HAP-1 (cell line): ENCODE results near the gene GPR83.
"Not testable (repeated sequence)": the region's sequence is repeated elsewhere in the genome, so short reads cannot be mapped to it uniquely, and the experiment has no call there.

Experiments used
- DNase-seq, 2 experiments: peaks; one replicate each; pipeline ENCODE4 v3.0.0-alpha.2; 2016 to 2020; ENCODE audit warnings: low spot score in 2 of 2
- H3K27me3 ChIP-seq: fragments of 250-450 bp; sonication (Bioruptor Pico); 2 replicates; pipeline ENCODE4 v1.5.1; 2020; ENCODE audit warnings: low read depth, mild to moderate bottlenecking, moderate library complexity
- H3K36me3 ChIP-seq: fragments of 250-450 bp; sonication (Bioruptor Pico); replicated peaks from 2 replicates; pipeline ENCODE4 v1.5.1; 2020; ENCODE audit warnings: mild to moderate bottlenecking
- H3K4me1 ChIP-seq: fragments of 250-450 bp; sonication (Bioruptor Pico); 2 replicates; pipeline ENCODE4 v1.5.1; 2020; ENCODE audit warnings: mild to moderate bottlenecking
- H3K4me3 ChIP-seq: fragments of 250-450 bp; sonication (Bioruptor Pico); 2 replicates; pipeline ENCODE4 v1.5.1; 2020; ENCODE audit warnings: mild to moderate bottlenecking, moderate library complexity
- H3K9me3 ChIP-seq: fragments of 250-450 bp; sonication (Bioruptor Pico); 2 replicates; pipeline ENCODE4 v1.5.1; 2020; ENCODE audit warnings: mild to moderate bottlenecking, moderate library complexity
- in situ Hi-C: fragments of 300-500 bp; cut with MboI; formaldehyde crosslinking; loops from 3 replicates; pipeline ENCODE4 v1.14.3; 2020; ENCODE audit warnings: low sequenced_read_pairs, inconsistent platforms, mixed read lengths

The GPR83 gene

DNA sequence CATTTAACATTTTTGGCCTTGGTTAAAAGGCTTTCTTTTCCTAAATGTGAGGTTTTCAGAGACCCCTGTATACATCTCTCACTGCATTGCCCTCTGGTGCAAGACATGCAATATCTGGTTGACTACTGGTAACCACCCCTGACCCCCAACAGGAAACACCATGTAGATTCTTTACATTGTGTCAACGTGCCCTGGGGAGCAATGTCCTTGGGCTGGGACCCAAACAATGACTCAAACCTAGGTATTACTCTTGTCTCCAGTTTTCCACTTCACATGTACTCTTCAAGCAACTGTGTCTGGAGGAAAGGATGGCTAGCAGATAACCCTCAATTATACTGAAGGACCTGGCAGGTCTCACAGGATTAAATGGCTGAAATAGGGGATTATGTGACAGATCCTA is 1.1 kb upstream of the GPR83 start:
- in situ Hi-C loops, result no loop called here

DNA sequence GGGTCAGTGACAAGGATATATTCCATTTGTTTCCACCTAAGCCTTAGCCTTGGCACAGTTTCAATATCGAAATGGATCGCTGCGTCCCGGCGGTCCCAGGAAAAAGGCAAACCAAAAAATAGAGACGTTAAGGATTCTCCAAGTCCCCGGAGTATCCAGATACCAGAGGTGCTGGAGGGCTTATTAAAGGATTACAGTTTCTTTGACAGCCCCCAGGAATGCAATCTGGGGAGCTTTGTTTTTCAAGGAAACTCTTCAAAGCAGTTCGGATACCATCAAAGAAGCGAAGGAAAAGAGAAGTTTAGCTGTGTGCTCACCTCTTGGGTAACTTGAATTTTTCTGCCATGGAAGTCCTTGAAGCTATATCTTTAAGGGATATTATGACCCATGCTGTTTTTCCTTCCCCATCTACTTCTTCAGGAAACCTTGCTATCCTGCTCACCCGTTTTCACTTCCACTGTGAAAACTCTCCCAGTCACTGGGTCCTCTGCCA is 600 bp upstream of the GPR83 start:
- H3K9me3 ChIP-seq, result no peaks in the 10 kb centered on the region
- H3K4me1 ChIP-seq, result no peaks in the 10 kb centered on the region
- H3K4me3 ChIP-seq, result no peak overlapping the region
- H3K36me3 ChIP-seq, result no peaks in the 10 kb centered on the region
- H3K27me3 ChIP-seq, result peaks cover 25% of the 10 kb centered on the region
- in situ Hi-C loops, result no loop called here
- DNase-seq, result no peak

More for the DNA sequence above, 1.1 kb upstream of the GPR83 start:
- Histone ChIP-seq H3K4me1 (no peaks in the 10 kb centered on the region), H3K4me3 (no peak overlapping the region), H3K27me3 (peaks cover 25% of the 10 kb centered on the region), H3K36me3 (no peaks in the 10 kb centered on the region), H3K9me3 (no peaks in the 10 kb centered on the region)
- DNase-seq, result no peak

DNA sequence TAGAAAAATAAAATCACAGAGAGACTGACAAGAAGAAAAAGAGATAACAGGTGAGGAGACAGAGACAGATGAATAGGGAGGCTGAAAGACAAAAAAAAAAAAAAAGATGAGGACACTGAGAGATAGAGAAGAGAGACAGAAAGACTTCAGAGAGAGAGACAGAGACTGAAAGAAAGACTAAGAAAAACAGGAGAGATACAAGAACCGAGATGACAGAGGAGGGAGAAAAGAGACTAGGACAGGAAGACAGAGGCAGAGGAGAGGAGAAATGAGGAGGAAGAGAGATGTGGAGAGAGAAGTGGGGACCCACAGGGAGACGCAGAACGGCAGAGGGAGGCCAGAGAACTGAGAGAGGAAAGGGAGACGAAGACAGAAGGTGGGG is 771 bp downstream of the GPR83 start:
- no peak overlapping the region for H3K4me3 ChIP-seq

DNA sequence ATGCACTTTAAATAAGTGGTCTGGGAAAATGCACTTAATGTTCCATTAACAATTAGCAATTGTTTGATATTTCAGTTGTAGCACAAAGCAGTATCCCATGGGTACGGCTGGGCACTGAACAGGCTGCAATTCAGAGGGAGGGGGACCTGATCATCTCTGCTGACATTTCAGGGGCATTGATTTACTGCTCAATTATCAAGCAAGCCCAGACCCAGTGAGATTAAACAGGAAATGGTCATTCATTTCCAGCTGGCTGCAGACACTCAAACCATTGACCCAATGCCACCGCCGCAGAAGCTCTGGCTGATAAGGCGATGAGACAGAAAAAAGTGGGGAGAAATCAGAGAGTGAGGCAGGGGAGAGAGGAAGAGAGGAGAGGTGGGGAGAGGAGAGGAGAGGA is 1.2 kb downstream of the GPR83 start:
- Histone ChIP-seq H3K9me3 (no peaks in the 10 kb centered on the region), H3K27me3 (peaks cover 25% of the 10 kb centered on the region), H3K4me3 (no peak overlapping the region), H3K36me3 (no peaks in the 10 kb centered on the region), H3K4me1 (no peaks in the 10 kb centered on the region)
- in situ Hi-C loops, result no loop called here
- DNase-seq, result no peak

More for the DNA sequence above, 771 bp downstream of the GPR83 start:
- Histone ChIP-seq H3K36me3 (no peaks in the 10 kb centered on the region), H3K9me3 (no peaks in the 10 kb centered on the region), H3K27me3 (peaks cover 25% of the 10 kb centered on the region), H3K4me1 (no peaks in the 10 kb centered on the region)
- DNase-seq, result no peak
- in situ Hi-C loops, result no loop called here

DNA sequence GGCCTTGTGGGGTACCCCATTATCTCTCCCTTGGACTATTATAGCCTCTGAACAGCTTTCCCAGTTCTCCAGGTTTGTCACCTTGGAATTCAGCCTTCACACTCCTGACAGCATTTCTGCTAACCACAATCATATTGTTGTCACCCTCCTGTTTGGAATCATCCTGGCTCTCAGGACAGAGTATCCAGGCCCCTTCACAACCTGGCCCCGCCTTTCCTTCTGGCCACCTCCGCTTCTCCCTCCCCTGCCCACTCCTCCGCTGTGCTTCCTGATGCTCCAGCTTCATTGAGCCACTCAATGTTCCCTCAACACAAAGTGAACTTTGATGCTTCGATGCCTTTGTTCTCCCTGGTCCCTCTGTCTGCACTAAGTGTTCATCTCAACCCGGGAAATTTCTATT is 3.1 kb downstream of the GPR83 start:
- no peaks in the 10 kb centered on the region for H3K9me3 ChIP-seq
- H3K4me1 ChIP-seq, result no peaks in the 10 kb centered on the region
- in situ Hi-C loops, result no loop called here
- no peak overlapping the region for H3K4me3 ChIP-seq
- peaks cover 25% of the 10 kb centered on the region for H3K27me3 ChIP-seq
- H3K36me3 ChIP-seq, result no peaks in the 10 kb centered on the region
- DNase-seq, result no peak

DNA sequence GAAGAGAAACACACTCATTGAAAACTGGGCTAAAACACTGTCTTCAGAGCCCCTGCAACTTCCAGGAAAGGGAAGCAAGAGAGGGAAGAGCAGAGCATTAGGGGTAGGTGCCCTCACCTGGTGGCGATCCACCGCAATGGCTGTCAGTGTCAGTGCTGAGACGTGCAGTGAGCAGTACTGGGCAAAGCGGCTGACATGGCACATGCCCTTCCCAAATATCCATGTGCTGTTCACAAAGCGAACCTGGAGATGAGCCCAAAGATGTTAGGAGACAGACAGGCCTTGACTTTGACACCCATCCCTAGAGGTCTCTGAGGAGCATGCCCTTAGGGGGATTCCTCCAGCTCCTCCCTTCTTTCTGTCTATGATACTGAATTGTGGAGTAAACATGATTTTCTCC is 4.9 kb downstream of the GPR83 start:
- Histone ChIP-seq H3K4me1 (no peaks in the 10 kb centered on the region), H3K27me3 (peaks cover 17% of the 10 kb centered on the region), H3K4me3 (no peak overlapping the region), H3K9me3 (no peaks in the 10 kb centered on the region), H3K36me3 (no peaks in the 10 kb centered on the region)
- no peak for DNase-seq
- in situ Hi-C loops, result no loop called here

DNA sequence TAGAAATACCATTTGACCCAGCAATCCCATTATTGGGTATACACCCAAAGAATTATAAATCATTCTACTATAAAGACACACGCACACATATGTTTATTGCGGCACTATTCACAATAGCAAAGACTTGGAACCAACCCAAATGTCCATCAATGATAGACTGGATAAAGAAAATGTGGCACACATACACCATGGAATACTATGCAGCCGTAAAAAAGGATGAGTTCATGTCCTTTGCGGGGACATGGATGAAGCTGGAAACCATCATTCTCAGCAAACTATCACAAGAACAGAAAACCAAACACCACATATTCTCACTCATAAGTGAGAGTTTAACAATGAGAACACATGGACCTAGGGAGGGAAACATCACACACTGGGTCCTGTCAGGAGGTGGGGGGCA is 9.3 kb downstream of the GPR83 start:
- H3K27me3 ChIP-seq, H3K36me3 ChIP-seq, H3K4me1 ChIP-seq, H3K9me3 ChIP-seq, H3K4me3 ChIP-seq, DNase-seq, in situ Hi-C loops: not testable (repeated sequence)

DNA sequence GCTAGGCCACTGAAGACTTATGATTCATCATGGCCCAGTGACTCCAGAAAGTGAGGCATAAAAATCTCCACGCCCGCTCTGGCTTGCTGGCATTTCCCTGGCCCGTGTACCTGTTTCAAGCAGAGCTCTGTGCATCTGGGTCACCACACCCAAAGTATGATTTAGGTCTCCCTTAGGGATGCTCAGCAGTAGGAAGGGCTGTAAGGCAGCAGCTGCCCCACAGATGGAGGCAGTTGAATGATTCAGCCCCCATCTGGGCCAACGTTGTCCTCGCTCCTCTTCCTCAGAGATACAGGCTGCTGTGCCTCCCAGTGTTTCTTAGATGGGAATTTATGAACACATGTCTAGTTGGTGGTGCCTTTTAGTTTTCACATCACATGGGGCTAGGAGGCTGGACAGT is 21.6 kb downstream of the GPR83 start:
- Histone ChIP-seq H3K27me3 (no peaks in the 10 kb centered on the region), H3K4me1 (no peaks in the 10 kb centered on the region), H3K36me3 (no peaks in the 10 kb centered on the region), H3K4me3 (no peak overlapping the region), H3K9me3 (no peaks in the 10 kb centered on the region)
- no peak for DNase-seq
- in situ Hi-C loops, result no loop called here

DNA sequence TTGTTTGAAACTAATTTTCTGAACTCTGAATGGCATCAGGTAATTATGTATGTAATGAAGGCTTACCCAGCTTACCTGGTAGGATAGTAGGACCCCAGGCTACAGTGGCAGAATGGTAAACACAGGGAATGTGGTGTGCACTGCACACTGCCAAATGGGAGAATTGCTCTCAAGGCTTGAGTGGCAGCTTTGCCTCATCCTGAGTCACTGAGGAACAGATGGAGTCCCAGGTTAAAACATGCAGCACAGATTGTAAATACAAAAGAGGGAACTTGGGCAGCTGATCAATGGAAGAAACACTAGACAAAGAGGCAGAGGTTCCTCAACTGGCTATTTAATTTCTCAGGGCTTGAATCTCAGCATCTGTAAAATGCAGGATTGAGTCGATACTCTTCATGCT is 24.4 kb downstream of the GPR83 start:
- Histone ChIP-seq H3K4me3 (no peak overlapping the region), H3K36me3 (no peaks in the 10 kb centered on the region), H3K4me1 (no peaks in the 10 kb centered on the region), H3K27me3 (no peaks in the 10 kb centered on the region), H3K9me3 (no peaks in the 10 kb centered on the region)
- in situ Hi-C loops, result no loop called here
- DNase-seq, result no peak

DNA sequence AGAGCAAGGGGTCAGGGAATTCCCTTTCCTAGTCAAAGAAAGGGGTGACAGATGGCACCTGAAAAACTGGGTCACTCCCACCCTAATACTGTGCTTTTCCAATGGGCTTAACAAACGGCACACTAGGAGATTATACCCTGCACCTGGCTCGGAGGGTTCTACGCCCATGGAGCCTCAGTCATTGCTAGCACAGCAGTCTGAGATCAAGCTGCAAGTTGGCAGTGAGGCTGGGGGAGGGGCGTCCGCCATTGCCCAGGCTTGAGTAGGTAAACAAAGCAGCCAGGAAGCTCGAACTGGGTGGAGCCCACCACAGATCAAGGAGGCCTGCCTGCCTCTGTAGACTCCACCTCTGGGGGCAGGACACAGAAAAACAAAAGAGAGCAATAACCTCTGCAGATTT is 30.6 kb downstream of the GPR83 start:
- H3K36me3 ChIP-seq, in situ Hi-C loops: not testable (repeated sequence)
- peak in 1 of 2 experiments; percentile 12 for DNase-seq

DNA sequence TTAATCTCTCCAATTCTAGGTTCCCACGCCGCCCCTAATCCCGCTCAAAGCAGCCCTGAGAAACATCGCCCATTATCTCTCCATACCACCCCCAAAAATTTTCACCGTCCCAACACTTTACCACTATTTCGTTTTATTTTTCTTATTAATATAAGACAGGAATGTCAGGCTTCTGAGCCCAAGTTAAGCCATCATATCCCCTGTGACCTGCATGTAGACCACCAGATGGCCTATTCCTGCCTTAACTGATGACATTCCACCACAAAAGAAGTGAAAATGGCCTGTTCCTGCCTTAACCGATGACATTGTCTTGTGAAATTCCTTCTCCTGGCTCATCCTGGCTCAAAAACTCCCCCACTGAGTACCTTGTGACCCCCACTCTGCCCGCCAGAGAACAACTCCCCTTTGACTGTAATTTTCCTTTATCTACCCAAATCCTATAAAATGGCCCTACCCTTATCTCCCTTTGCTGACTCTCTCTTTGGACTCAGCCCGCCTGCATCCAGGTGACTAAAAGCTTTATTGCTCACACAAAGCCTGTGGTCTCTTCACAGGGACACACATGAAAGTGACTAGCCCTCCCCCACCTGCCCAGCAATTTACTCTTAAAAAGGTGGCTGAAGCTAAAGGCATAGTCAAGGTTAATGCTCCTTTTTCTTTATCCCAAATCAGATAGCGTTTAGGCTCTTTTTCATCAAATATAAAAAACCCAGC is 50.2 kb downstream of the GPR83 start:
- H3K9me3 ChIP-seq, DNase-seq, H3K4me3 ChIP-seq, in situ Hi-C loops, H3K4me1 ChIP-seq, H3K36me3 ChIP-seq, H3K27me3 ChIP-seq: not testable (repeated sequence)

More for the DNA sequence above, 30.6 kb downstream of the GPR83 start:
- not testable (repeated sequence) for H3K9me3 ChIP-seq, H3K4me3 ChIP-seq, H3K27me3 ChIP-seq, H3K4me1 ChIP-seq

DNA sequence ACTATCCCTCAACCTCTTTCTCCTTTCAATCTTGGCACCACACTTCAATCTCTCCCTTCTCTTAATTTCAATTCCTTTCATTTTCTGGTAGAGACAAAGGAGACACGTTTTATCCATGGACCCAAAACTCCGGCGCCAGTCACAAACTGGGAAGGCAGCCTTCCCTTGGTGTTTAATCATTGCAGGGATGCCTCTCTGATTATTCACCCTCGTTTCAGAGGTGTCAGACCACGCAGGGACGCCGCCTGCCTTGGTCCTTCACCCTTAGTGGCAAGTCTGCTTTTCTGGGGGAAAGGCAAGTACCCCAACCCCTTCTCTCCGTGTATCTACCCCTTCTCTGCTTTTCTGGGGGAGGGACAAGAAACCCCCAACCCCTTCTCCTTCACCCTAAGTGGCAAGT is 54.9 kb downstream of the GPR83 start:
- H3K36me3 ChIP-seq, DNase-seq, H3K4me1 ChIP-seq, in situ Hi-C loops, H3K9me3 ChIP-seq, H3K27me3 ChIP-seq, H3K4me3 ChIP-seq: not testable (repeated sequence)

DNA sequence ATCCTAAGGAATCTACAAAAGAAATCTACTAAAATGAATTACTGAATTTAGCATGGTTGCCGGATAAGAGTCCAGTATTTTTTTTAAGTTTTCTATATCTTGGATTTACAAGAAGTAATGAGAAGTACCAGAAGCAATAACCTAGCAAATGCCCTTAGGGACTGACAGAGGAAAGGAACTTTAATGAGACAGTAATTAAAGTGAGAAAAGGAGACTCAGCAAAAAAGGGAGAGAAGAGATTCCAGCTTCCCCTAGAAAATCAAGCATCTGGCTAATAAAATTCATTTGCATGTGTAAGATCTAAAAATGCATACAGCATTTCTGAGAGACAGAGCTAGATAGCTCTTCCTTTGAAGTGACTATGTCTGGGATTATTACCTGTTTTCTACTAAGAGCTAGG is 57.7 kb downstream of the GPR83 start:
- no peaks in the 10 kb centered on the region for H3K27me3 ChIP-seq
- no peak for DNase-seq
- in situ Hi-C loops, result no loop called here
- H3K36me3 ChIP-seq, result no peaks in the 10 kb centered on the region
- H3K4me3 ChIP-seq, result no peak overlapping the region
- H3K9me3 ChIP-seq, result no peaks in the 10 kb centered on the region
- H3K4me1 ChIP-seq, result no peaks in the 10 kb centered on the region; the same call in 1 of the 2 replicates

DNA sequence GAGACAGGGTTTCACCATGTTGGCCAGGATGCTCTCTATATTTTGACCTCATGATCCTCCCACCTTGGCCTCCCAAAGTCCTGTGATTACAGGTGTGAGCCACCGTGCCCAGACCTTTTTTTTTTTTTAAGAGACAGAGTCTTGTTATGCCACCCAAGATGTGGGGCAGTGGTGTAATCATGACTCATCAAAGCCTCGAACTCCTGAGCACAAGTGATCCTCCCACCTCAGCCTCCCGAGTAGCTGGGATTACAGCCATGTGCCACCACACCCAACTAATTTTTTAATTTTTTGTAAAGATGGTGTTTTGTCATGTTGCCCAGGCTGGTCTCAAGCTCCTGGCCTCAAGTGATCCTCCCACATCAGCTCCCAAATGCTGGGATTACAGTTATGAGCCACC is 59.0 kb downstream of the GPR83 start:
- no peaks in the 10 kb centered on the region; the same call in 1 of the 2 replicates for H3K4me1 ChIP-seq
- no peak for DNase-seq
- H3K27me3 ChIP-seq, result no peaks in the 10 kb centered on the region
- no peaks in the 10 kb centered on the region for H3K36me3 ChIP-seq
- in situ Hi-C loops, result no loop called here
- H3K9me3 ChIP-seq, result no peaks in the 10 kb centered on the region
- no peak overlapping the region for H3K4me3 ChIP-seq

DNA sequence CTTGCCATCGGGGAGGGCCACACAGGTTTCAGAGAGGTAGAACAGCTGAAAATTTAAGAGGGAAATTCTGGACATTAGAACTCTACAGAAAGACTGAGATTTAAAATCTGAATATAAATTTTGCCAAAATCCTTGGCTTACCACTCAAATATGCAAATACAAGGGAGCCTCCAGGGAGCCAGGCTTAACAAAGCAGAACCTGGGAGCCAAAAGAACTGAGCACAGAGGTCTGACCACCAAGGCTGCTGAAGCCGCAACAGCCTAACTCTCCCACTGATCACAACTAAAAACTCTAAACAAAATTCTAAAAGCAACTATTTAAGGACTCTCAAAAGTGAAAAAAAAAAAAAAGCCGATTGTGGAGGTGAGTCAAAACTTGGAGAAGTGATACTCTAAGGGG is 62.6 kb downstream of the GPR83 start:
- no peak overlapping the region for H3K4me3 ChIP-seq
- in situ Hi-C loops, result no loop called here

More for the DNA sequence above, 62.6 kb downstream of the GPR83 start:
- H3K27me3 ChIP-seq, result no peaks in the 10 kb centered on the region
- no peaks in the 10 kb centered on the region for H3K9me3 ChIP-seq
- DNase-seq, result no peak
- H3K36me3 ChIP-seq, result no peaks in the 10 kb centered on the region
- no peaks in the 10 kb centered on the region for H3K4me1 ChIP-seq
